HG03045 (cell line): Measurements from ENCODE around the gene PRDM2.

Experiments used
- ATAC-seq: cut with Tn5 transposase; IDR thresholded peaks from one replicate; pipeline ENCODE4 v1.9.1; 2021; ENCODE audit warnings: mild to moderate bottlenecking, moderate library complexity; ENCODE audit not compliant: unreplicated experiment

The PRDM2 gene

GRCh38 chr1:13829152-13829769, 129.3 kb downstream of the PRDM2 start:
- no peak for ATAC-seq

- no peak for ATAC-seq
These were observed 130.2 kb downstream of the PRDM2 start for GRCh38 chr1:13830170-13830569.

- ATAC-seq = no peak
These were observed 130.8 kb downstream of the PRDM2 start for GRCh38 chr1:13830616-13831280.

- ATAC-seq = no peak
These were observed 132.1 kb downstream of the PRDM2 start for GRCh38 chr1:13832100-13832499.

GRCh38 chr1:13832536-13832935, 132.5 kb downstream of the PRDM2 start:
- ATAC-seq = no peak

- no peak for ATAC-seq
These were observed 136.1 kb downstream of the PRDM2 start for GRCh38 chr1:13836136-13836535.

GRCh38 chr1:13836631-13837030, 136.6 kb downstream of the PRDM2 start:
- ATAC-seq = no peak

- no peak for ATAC-seq
These were observed 138.2 kb downstream of the PRDM2 start for GRCh38 chr1:13838236-13838635.

- no peak for ATAC-seq
These were observed 142.5 kb downstream of the PRDM2 start for GRCh38 chr1:13842497-13842896.

GRCh38 chr1:13851726-13852125, 151.7 kb downstream of the PRDM2 start:
- no peak for ATAC-seq

GRCh38 chr1:13855554-13855953, 155.6 kb downstream of the PRDM2 start:
- no peak for ATAC-seq

GRCh38 chr1:13860031-13860430, 160.0 kb downstream of the PRDM2 start:
- no peak for ATAC-seq

- no peak for ATAC-seq
These were observed 164.8 kb downstream of the PRDM2 start for GRCh38 chr1:13864760-13865159.

GRCh38 chr1:13865851-13866250, 165.9 kb downstream of the PRDM2 start:
- ATAC-seq = no peak

GRCh38 chr1:13867603-13868002, 167.6 kb downstream of the PRDM2 start:
- no peak for ATAC-seq

- no peak for ATAC-seq
These were observed 169.3 kb downstream of the PRDM2 start for GRCh38 chr1:13869172-13869797.

- no peak for ATAC-seq
These were observed 171.4 kb downstream of the PRDM2 start for GRCh38 chr1:13871413-13871812.

GRCh38 chr1:13871886-13872285, 171.9 kb downstream of the PRDM2 start:
- no peak for ATAC-seq

- no peak for ATAC-seq
These were observed 173.0 kb downstream of the PRDM2 start for GRCh38 chr1:13873032-13873431.
